ENCODE data around the gene NSUN3.

GRCh38 chr3:94028093-94028837 is 34.6 kb upstream of the NSUN3 start, which contains the start of gene STX19:
- TF ChIP-seq CTCF (conservative IDR thresholded peaks at IDR 0.05; ENCODE audit: low read length) (no peak), EZH2phosphoT487 (IDR thresholded peaks at IDR 0.05; ENCODE audit: borderline replicate concordance, low read depth, low read length) (no peak)
